Measurements from ENCODE around the gene AGAP1. TPM values are rescaled to one million over a fixed set of nuclear protein-coding genes. Genes with fewer than 3 reads are reported as not detected.
"Not testable (repeated sequence)": the region's sequence is repeated elsewhere in the genome, so short reads cannot be mapped to it uniquely, and the experiment has no call there.

The AGAP1 gene
- total RNA-seq, 1 donor from 2014 or later: 47.2 TPM

- Mint-ChIP-seq H3K4me3 (ENCODE audit: low read depth) (no peak overlapping the region), H3K27ac (no peak overlapping the region), H3K4me1 (ENCODE audit: low read depth) (peaks cover 16% of the 10 kb centered on the region), H3K27me3 (peaks cover 25% of the 10 kb centered on the region), H3K9me3 (ENCODE audit: low read depth) (peaks cover 5% of the 10 kb centered on the region), H3K36me3 (ENCODE audit: insufficient read depth) (peaks cover 11% of the 10 kb centered on the region)
- TF ChIP-seq CTCF (IDR thresholded peaks at IDR 0.05; ENCODE audit: unreplicated experiment): no peak
- no peak for DNase-seq (ENCODE audit: low spot score, unreplicated experiment)
These were observed 562.3 kb downstream of the AGAP1 start for GRCh38 chr2:236056141-236056540.

GRCh38 chr2:236057375-236057774, 563.5 kb downstream of the AGAP1 start:
- Mint-ChIP-seq H3K27me3 (peaks cover 22% of the 10 kb centered on the region), H3K4me1 (ENCODE audit: low read depth) (peaks cover 14% of the 10 kb centered on the region)

GRCh38 chr2:236061497-236061896, 567.7 kb downstream of the AGAP1 start:
- no peaks in the 10 kb centered on the region for H3K4me1 Mint-ChIP-seq (ENCODE audit: low read depth)
- no peak for TF ChIP-seq CTCF (IDR thresholded peaks at IDR 0.05; ENCODE audit: unreplicated experiment)
- no peaks in the 10 kb centered on the region for H3K27me3 Mint-ChIP-seq
- no peak overlapping the region for H3K4me3 Mint-ChIP-seq (ENCODE audit: low read depth)
- H3K9me3 Mint-ChIP-seq (ENCODE audit: low read depth): peaks cover 5% of the 10 kb centered on the region
- peaks cover 11% of the 10 kb centered on the region for H3K36me3 Mint-ChIP-seq (ENCODE audit: insufficient read depth)
- no peak overlapping the region for H3K27ac Mint-ChIP-seq
- no peak for DNase-seq (ENCODE audit: low spot score, unreplicated experiment)

More at GRCh38 chr2:236057375-236057774, 563.5 kb downstream of the AGAP1 start:
- no peak for TF ChIP-seq CTCF (IDR thresholded peaks at IDR 0.05; ENCODE audit: unreplicated experiment)
- peaks cover 5% of the 10 kb centered on the region for H3K9me3 Mint-ChIP-seq (ENCODE audit: low read depth)
- no peak overlapping the region for H3K4me3 Mint-ChIP-seq (ENCODE audit: low read depth)
- H3K36me3 Mint-ChIP-seq (ENCODE audit: insufficient read depth): peaks cover 10% of the 10 kb centered on the region
- H3K27ac Mint-ChIP-seq: no peak overlapping the region
- DNase-seq (ENCODE audit: low spot score, unreplicated experiment): no peak

- H3K9me3 Mint-ChIP-seq (ENCODE audit: low read depth): peaks cover 5% of the 10 kb centered on the region
- H3K4me1 Mint-ChIP-seq (ENCODE audit: low read depth): no peaks in the 10 kb centered on the region
- peaks cover 11% of the 10 kb centered on the region for H3K36me3 Mint-ChIP-seq (ENCODE audit: insufficient read depth)
- no peak overlapping the region for H3K4me3 Mint-ChIP-seq (ENCODE audit: low read depth)
- H3K27me3 Mint-ChIP-seq: no peaks in the 10 kb centered on the region
- TF ChIP-seq CTCF (IDR thresholded peaks at IDR 0.05; ENCODE audit: unreplicated experiment): no peak
- no peak overlapping the region for H3K27ac Mint-ChIP-seq
- no peak for DNase-seq (ENCODE audit: low spot score, unreplicated experiment)
These were observed 568.1 kb downstream of the AGAP1 start for GRCh38 chr2:236061899-236062298.

- not testable (repeated sequence) for H3K4me3 Mint-ChIP-seq (ENCODE audit: low read depth); DNase-seq (ENCODE audit: low spot score, unreplicated experiment); H3K27ac Mint-ChIP-seq; H3K27me3 Mint-ChIP-seq; H3K9me3 Mint-ChIP-seq (ENCODE audit: low read depth); H3K4me1 Mint-ChIP-seq (ENCODE audit: low read depth)
- peaks cover 11% of the 10 kb centered on the region for H3K36me3 Mint-ChIP-seq (ENCODE audit: insufficient read depth)
These were observed 569.0 kb downstream of the AGAP1 start for GRCh38 chr2:236062806-236063205.

GRCh38 chr2:236063994-236064393, 570.2 kb downstream of the AGAP1 start:
- no peak for DNase-seq (ENCODE audit: low spot score, unreplicated experiment)
- no peaks in the 10 kb centered on the region for H3K9me3 Mint-ChIP-seq (ENCODE audit: low read depth)
- H3K36me3 Mint-ChIP-seq (ENCODE audit: insufficient read depth): peaks cover 3% of the 10 kb centered on the region
- no peak overlapping the region for H3K4me3 Mint-ChIP-seq (ENCODE audit: low read depth)
- no peaks in the 10 kb centered on the region for H3K4me1 Mint-ChIP-seq (ENCODE audit: low read depth)
- no peak for TF ChIP-seq CTCF (IDR thresholded peaks at IDR 0.05; ENCODE audit: unreplicated experiment)
- H3K27ac Mint-ChIP-seq: no peak overlapping the region
- H3K27me3 Mint-ChIP-seq: no peaks in the 10 kb centered on the region

All from progenitor cell of endocrine pancreas (in vitro differentiated cells).